Activated CD4-positive, CD25-positive, alpha-beta regulatory T cell (primary cell): ENCODE data around the gene DHX36.
A peak's percentile ranks its signal among the peaks of the same experiment; 100 is the strongest.

Source experiments
- DNase-seq, 4 experiments: peaks; one replicate each; lab custom pipeline; 2025; lab: John Stamatoyannopoulos, UW

Gene DHX36

DNA sequence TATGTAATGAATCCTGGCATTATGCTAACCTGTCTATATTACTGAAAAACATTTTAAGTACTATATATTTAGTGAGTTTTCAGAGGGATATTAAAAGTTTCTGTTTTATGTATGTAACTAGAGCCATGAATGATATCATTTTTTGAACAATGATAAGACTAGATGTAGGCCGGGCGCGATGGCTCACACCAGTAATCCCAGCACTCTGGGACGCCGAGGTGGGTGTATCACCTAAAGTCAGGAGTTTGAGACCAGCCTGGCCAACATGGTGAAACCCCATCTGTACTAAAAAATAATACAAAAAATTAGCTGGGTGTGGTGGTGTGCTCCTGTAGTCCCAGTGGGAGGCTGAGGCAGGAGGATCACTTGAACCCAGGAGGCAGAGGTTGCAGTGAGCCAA is 34.1 kb downstream of the DHX36 start:
- DNase-seq, result no peak

DNA sequence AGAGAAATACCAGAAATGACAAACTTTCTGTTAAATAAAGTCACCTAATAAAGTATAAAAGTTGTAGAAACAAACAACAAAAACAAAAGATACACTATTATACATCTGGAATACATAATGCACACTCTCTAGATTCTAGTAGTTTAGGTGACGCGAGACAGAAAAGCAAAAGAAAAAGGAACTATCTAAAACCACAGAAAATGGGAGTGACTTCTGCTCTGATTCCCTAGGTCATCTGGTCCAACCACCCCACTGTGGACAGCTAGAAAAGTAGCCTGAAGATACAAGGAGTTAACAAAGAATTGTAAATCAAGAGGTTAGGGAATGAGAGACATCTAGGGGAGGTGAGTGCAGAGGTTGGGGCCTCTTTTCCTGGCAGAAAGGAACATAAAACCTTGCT is 39.1 kb downstream of the DHX36 start:
- DNase-seq, result no peak

DNA sequence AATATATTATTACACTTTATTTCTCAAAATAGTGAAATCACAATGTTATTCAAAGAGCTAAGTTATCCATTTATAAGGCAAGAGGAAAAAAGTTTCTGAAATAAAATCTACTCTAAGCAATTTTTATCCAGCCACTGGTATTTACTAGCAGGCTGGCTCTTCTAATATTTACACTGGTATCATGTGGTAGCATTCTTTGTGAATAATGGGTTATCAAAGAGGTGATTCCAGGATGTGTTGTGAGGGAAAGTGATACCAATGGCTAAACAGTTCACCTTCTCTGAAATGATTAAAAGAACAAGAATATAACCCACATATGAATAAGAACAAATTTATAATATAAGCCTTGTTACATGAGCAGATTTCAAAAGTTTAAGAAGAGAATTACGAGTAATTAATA is 44.1 kb downstream of the DHX36 start:
- no peak for DNase-seq

DNA sequence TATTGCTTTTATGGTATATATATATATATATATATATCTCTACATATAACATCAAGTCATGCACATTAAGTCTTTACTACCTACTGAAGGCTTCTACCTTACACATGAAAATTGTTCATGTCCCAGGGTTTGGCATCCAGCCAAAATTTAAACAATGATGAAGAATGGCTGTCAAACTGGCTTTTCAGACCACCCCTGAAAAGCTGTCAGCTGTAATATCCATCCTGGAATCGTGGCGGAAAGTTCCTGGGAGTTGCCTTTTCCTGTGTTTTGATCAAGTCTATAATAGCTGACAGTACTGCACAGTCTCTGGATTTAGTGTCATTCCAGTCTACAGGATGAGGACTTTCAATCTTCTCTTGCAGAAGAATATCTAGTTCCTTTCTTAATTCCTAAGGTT is 48.3 kb downstream of the DHX36 start:
- no peak for DNase-seq

DNA sequence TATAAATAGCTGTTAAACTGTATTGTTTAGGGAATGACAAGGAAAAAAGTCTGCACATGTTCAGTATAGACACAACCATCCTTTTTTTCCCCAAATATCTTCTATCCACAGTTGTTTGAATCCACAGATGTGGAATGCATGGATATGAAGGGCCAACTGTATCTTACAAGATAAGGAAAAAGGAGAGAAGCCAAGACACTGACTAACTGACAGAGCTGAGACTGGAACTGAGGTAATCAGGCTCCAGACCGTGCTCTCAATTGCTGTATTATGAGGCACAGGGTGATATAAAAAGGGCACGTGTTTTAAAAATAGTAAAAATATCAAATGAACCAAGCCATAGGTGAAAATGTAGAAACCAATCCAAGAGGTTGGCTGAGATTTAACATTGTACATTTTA is 49.0 kb downstream of the DHX36 start:
- DNase-seq, result no peak

DNA sequence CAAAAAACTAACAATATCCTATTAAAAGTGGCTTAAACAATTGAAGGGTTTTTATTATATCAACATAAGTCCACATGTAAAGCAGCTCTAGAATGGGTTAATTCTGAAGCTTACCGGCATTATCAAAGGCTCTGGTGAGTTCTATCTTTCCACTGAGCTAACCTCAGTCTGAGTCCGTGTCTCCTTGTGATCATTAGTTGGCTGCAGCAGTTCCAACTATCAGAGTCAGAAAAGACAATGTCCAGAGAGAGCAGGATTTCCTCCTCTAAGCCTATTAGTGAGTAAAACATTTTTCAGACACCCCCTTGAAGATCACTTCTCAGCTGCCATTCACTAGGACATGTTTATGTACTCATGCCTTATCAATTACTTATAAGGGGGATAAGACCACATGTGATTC is 49.9 kb downstream of the DHX36 start:
- DNase-seq, result no peak

DNA sequence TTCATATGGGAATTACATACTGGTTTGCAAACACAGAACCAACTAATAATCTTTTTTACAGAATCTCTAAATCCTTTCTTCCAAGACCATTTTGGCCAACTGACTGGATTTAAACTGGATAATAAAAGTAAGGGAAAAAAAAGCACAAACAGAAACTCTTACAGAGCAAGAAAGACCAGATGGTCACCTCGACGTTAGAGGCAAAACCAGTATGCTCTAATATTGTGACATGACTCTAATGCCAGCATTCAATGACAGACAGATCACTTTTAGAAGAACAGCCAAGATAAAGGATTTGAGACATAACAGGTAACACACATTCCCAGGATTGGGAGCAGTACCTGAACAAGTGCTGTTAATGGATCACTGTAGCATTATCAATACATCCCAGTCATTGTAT is 50.9 kb downstream of the DHX36 start:
- DNase-seq, result no peak

DNA sequence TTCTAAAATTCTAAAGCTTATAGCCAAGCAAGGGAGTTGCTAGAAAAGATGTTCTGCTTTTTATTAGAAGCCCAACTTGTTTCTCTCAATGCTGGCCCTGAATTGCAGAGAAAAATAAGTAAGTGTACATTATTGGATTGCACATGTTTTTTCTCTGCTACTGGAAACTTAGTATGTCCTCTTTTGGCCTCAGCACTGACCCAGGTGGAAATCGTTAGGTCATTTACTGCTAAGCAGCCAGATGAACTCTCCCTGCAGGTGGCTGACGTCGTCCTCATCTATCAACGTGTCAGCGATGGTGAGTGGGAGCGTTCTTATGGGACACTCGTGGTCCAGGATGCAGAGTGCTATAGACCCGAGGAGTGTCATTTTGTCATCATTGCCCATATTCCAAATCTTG is 69.8 kb downstream of the DHX36 start:
- DNase-seq, result no peak

DNA sequence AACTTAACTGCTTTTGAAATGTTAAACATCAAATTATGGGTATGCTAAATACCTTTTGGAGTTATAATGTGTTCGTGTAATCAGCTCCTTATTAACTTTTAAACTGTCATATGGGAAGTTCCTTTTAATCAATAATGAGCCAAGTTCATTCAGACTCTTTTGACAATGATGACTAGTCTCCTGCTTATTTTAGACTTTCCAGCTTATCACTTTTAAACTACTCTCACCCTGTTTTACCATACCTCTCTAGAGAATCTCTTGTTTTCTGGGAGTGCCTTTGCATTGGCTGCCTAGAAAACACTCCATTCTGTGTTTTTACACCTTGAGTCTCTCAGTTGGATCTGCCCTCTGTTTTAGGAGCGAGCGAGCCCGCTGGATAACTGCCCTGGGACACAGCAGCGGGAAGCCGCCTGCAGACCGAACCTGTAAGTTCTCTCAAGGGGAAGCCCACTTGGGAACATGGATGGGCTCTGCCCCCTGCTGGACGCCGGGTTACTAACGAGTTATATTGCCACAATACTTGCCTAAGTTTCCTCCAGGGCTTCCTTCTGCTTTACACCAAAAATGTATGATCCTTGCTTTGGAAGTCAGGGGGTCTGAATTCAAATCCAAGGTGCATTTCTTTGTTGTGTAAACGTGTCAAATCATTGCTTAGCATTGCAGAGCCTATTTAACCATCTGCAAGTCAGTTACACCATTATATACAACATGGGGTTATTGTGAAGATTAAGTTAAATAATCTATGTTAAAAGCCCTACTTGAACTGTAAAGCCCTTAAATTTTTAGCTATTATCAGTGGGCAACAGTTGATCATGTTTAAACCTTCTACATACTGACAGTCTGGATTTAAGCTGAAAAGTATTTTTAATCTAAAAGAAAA is 71.3 kb downstream of the DHX36 start:
- peak; percentile 6 to 39 (median 13) for DNase-seq

DNA sequence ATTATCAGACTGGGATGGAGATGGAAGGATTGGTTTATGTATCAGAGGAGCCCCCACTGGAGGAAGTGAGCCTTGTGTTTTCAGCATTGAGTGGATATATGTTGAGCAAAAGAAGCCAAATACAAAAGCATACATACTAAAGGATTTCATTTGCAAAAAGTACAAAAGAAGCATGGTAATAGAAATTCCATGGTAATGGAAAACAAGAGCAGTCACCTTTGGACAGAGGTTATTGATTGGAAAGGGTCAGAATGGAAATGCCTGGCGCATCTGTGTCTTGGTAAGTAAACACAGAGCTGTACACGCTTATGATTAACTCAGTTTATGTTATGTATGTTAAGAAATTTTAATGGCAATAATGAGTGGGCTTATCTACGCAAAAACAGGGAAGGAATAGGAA is 72.7 kb downstream of the DHX36 start:
- no peak for DNase-seq

DNA sequence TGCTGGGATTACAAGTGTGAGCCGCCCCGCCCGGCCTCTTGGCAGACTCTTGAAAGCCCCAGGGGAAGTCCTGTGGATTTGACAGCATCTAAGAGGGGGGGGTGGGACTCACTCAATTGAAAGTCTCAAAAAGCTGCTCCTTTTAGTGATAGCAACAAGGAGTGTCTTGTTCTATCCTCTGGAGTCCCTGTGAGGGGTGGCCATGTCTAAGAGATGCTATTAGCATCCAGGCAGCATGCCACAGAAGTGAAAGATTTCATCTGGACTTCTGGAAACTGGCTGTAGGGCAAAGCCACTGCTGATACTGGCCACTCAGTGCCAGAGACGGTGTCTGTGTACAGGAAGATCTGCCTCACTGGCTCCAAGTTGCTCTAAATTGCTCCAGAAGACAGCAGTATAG is 74.0 kb downstream of the DHX36 start:
- no peak for DNase-seq

DNA sequence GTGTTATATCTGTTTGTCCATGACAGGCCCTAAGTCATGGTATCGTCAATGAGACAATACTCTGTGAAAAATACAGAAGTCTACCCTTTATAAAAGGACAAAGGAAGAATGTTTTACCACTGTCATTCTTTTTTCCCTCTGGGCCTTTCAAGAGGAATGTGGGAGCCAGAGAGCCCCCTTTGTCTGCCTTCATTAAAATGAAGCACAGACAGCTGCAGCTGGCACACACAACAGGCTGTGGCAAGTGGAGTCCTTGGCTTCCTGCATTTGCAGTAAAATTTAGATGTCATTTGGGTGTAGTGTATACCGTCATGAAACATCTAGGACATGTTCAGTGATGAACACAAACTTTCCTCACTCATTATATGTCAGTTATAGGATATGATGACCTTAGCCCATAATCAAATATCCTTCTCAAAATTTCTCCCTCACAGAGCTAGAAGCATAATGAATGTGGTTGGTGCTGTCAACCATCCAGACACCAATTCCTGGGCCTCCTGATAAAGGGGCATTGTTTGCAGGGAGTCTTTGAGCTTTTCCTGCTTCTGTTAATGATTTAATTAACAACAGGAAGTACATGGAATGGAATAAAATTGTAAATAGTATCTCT is 76.4 kb downstream of the DHX36 start:
- DNase-seq, result no peak

DNA sequence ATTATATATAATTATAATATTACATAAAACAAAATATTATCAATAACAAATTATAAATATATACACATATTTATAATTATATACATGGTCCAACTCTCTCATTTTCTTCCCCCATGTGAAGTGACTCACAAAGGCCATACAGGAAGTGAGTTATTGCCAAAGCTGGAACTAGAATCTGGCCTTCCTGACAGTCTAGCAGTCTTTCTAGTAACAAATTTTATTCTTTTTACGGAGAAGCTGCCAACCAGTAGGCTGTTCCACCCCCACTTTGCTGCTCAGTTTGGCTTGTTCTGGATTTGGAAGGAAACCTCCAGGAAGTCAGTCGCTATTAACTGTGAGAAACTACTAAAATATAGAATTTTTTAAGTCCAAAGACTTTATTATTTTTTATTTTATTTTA is 79.6 kb downstream of the DHX36 start:
- DNase-seq, result no peak

DNA sequence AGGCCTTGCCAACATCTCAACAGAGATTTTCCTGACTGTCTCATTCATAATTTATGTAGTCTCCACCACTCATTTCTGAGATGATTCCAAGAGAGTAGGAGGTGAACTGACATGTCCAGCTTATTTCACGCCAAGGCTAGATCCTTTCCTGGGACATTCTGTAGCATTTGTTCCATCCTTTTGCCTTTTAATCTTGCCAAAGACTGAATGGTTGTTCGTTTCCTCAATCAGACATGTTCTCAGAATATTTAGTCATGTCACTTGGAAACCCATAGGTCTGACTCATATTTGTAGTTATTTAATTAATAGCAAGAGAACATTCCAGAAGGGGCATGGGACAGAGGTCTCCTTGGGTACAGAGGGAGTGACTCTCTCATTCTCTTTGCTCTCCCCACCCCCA is 80.9 kb downstream of the DHX36 start:
- DNase-seq, result no peak

DNA sequence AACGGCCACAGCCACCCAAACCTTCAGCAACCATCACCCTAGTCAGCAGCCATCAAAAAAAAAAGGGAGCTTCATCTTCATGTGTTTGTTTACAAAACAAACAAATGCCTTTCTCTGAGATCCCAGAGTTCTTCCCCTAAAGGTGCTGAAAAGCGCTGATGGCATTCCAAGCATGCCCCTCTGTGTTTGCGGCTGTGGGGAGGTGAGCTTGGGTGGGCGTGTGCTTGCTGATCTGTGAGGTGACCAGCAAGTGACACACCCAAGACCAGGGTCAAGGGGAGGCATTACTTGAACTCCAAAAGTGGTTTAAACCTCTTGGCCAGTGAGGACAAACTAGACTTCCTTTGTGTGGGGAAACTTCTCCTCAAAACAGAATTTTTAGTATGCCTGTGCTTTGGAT is 81.5 kb downstream of the DHX36 start:
- DNase-seq, result no peak

DNA sequence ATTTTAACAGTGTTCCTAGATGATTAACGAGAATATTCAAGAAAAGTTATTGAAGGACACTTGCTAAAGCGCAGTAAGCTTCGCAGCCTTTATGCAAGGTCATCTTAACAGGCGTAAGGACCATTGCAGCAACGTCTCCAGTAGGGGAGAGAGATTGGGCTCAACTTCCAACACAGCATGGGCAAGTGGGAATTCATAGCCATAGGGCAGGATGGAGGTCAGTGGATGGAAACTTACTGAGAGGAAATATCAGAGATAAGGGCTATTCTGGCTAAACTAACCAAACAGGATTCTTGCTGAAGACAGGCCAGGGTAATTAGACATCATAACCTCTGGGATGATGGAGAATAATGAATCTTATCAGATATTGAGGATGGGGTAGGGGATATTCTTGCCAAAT is 82.8 kb downstream of the DHX36 start:
- no peak for DNase-seq

DNA sequence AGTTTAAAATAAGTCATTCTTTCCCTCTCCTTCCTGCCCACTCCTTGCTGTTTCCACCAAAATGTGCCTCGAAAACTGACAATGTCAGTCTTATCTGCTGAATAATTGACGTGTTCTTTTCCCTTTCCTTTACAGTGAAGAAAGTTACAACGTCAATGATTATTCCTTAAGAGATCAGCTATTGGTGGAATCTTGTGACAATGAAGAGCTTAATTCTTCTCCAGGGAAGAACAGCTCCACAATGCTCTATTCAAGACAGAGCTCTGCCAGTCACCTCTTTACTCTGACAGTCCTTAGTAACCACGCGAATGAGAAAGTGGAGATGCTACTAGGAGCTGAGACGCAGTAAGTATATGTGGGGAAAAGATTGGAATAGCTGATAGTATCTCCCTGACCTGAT is 84.1 kb downstream of the DHX36 start:
- no peak for DNase-seq

DNA sequence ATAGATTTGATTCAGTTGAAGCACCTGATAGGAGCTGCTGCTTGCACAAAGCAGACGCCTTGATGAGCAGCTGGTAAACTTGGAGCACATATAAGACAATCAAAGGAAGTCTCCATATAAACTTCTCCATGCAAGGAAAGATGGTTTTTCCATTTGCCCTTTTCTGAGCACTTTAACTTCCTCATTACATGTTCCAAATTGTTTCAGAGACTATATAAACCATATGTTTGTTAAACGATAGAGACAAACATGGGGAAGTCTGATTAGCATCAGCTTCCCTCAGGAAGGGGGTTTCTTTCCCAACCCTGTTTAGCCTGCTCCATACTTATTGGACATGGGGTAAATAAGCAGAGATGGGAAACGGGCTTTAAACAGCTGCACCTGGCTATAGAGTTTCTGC is 88.0 kb downstream of the DHX36 start:
- DNase-seq, result no peak

DNA sequence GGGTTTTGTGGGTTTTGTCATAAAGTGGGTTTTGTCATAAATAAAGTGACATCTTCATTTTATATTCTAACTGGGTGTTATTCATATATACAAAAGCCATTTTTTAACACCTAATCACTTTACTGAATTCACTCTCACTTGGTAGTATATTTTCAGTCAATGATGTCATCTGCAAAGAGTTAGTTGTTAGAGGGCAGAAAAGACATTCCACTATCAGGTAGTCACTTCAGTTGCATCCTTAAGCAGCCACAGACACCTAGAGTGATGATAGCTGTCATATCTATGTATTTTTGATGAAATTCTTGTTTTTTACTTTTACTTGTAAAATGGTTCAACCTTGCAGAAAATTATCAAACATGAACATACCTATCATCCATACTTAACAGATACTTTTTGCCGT is 89.0 kb downstream of the DHX36 start:
- no peak for DNase-seq

DNA sequence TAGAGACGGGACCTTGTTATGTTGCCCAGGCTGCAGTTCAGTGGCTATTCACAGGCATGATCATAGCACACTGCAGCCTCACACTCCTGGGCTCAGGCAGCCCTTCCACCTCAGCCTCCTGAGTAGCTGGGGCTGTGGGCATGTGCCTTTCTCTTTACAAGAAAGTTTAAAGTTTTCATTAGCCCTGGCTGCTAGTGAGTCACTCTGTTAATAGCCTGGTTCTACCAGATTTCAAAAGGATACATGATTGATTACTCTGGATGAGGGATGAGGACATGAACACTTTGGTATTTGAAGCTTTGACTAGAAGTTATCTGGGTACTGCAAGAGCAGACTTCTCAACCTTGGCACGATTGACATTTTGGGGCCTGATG is 95.1 kb downstream of the DHX36 start:
- DNase-seq, result no peak

DNA sequence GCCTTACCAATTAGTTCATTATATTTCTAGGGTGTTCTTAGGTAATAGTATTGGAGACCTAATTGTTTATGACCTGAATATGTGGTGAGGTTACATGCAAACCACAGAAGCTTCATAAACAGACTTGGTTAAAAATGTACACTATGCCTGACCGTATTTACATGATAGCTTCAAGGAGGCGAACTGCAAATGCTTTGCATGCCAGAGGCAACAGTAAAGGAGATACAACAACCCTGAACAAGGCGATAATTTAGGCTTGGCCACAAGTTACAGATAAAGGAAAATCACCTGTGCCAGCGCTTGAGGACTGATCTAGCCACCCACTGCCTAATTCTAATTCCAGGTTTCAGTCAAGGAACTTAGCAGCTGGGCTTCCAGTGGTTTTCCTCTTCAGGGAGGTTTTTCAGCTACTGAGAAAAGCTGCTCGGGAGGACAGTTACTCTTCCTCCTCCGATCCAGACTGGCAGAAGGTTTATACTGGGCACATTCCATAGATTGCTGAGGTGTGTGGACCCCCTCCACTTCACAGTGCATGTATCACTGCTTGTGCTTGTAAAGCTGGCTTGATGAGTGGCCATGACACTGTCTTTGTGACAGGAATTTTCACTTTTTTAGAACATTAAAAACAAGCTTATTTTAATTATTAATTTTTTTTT is 95.6 kb downstream of the DHX36 start:
- DNase-seq, result no peak

DNA sequence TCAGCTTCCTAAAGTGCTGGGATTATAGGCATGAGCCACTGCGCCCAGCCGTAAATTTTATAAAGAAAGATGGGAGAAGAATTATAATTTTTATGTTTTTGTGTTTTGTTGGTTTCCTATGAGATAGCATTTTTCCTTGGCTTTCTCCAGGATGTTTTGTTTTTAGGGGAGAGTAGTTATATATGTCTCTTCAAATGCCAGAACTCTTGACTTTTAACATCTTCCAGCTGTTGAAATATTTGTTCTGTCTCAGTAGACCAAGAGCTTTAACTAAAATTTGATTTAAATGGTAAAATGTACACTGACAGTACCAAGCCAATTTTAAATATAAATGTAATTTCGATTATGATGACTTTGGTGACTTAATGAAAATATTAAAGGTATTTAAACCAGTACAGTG is 96.8 kb downstream of the DHX36 start:
- DNase-seq, result no peak

DNA sequence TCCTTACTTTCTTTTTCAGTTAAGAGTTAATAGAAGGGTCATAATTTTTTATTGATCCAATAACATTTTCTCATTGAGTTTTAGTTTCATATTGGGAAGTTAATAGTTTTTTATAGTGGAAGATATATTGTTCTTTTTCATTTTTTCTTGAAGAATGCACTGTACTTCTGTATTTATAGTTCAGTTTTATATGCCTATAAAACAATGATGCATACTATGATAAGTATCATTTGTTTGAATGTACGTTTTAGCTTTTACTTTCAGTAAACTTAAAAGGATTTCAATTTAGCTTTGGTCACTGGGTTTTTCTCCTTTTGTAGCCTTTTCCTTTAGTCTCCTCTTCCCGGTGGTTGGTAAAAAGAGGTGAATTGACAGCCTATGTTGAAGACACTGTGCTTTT is 98.8 kb downstream of the DHX36 start:
- DNase-seq, result no peak
